IMR-90 (cell line): ENCODE data around the gene CCP110. TPM values are rescaled to one million over a fixed set of nuclear protein-coding genes. Genes with fewer than 3 reads are reported as not detected.

Source experiments
- ATAC-seq: fragments of 200-7000 bp; cut with Tn5 transposase; 2 replicates; pipeline ENCODE4 v1.9.1; 2020; ENCODE audit warnings: low read depth, mild to moderate bottlenecking, moderate library complexity
- BruUV-seq: library from RNA; stranded (reverse); fragments of 400-500 nt; replicated peaks from 2 replicates; lab custom pipeline; 2021; lab: Mats Ljungman, UMichigan
- CTCF ChIA-PET: fragments of 300-600 bp; formaldehyde crosslinking; extraction: SDS; loops from one replicate; lab custom pipeline; 2021; ENCODE audit warnings: antibody characterized with exemption; lab: Yijun Ruan, JAX
- POLR2A ChIA-PET: fragments of 300-600 bp; sonication (Branson Sonifier 250); formaldehyde crosslinking; loops from one replicate; lab custom pipeline; 2022; ENCODE audit warnings: antibody characterized with exemption; ENCODE audit not compliant: unreplicated experiment; lab: Charles Lee
- DNase-seq: peaks from one replicate; pipeline ENCODE4 v3.0.0; 2013
- H2AFZ ChIP-seq: replicated peaks from 2 replicates; pipeline ENCODE3; 2013; ENCODE audit warnings: low read length, mild to moderate bottlenecking; ENCODE audit not compliant: poor library complexity
- H2AK5ac ChIP-seq: 2 replicates; pipeline ENCODE4 v1.6.1; 2013; ENCODE audit warnings: low read depth, low read length, inconsistent platforms
- H2AK9ac ChIP-seq: replicated peaks from 2 replicates; pipeline ENCODE3; 2013; ENCODE audit warnings: mild to moderate bottlenecking, low read depth, low read length, moderate library complexity; ENCODE audit not compliant: poor library complexity
- H2BK120ac ChIP-seq: 2 replicates; pipeline ENCODE4 v1.6.1; 2013; ENCODE audit warnings: low read depth, low read length, inconsistent platforms
- H2BK15ac ChIP-seq: 3 replicates; pipeline ENCODE4 v1.6.1; 2013; ENCODE audit warnings: low read depth, low read length, inconsistent platforms
- H2BK20ac ChIP-seq: 2 replicates; pipeline ENCODE4 v1.6.1; 2013; ENCODE audit warnings: low read depth, mild to moderate bottlenecking, inconsistent platforms, low read length, moderate library complexity
- H2BK5ac ChIP-seq: 2 replicates; pipeline ENCODE4 v1.6.1; 2013; ENCODE audit warnings: mild to moderate bottlenecking, low read depth, low read length, inconsistent platforms; ENCODE audit not compliant: poor library complexity, severe bottlenecking
- H3K14ac ChIP-seq: replicated peaks from 2 replicates; pipeline ENCODE4 v1.6.1; 2013; ENCODE audit warnings: low read depth, low read length, inconsistent platforms
- H3K18ac ChIP-seq: 2 replicates; pipeline ENCODE4 v1.6.1; 2013; ENCODE audit warnings: low read depth, low read length, control low read depth
- H3K23ac ChIP-seq: 2 replicates; pipeline ENCODE4 v1.6.1; 2013; ENCODE audit warnings: low read depth, low read length, inconsistent platforms
- H3K27ac ChIP-seq: 2 replicates; pipeline ENCODE4 v1.5.1; 2013; ENCODE audit warnings: mild to moderate bottlenecking, control low read depth, low read length; ENCODE audit not compliant: insufficient read depth
- H3K27me3 ChIP-seq: 2 replicates; pipeline ENCODE4 v1.6.1; 2013; ENCODE audit warnings: low read length; ENCODE audit not compliant: control insufficient read depth, insufficient read depth
- H3K36me3 ChIP-seq: 2 replicates; pipeline ENCODE4 v1.6.1; 2013; ENCODE audit warnings: low read length, mixed read lengths; ENCODE audit not compliant: control insufficient read depth, insufficient read depth
- H3K4ac ChIP-seq: 2 replicates; pipeline ENCODE4 v1.6.1; 2013; ENCODE audit warnings: low read depth, low read length, inconsistent platforms
- H3K4me1 ChIP-seq: 2 replicates; pipeline ENCODE4 v1.6.1; 2013; ENCODE audit warnings: low read length, mixed read lengths; ENCODE audit not compliant: control insufficient read depth, insufficient read depth
- H3K4me2 ChIP-seq: 2 replicates; pipeline ENCODE4 v1.6.1; 2013; ENCODE audit warnings: low read depth, mild to moderate bottlenecking, control low read depth, low read length, moderate library complexity
- H3K4me3 ChIP-seq: 2 replicates; pipeline ENCODE4 v1.5.1; 2013; ENCODE audit warnings: low read depth, mild to moderate bottlenecking, control low read depth, low read length, moderate library complexity; ENCODE audit not compliant: insufficient read depth
- H3K56ac ChIP-seq: 2 replicates; pipeline ENCODE4 v1.6.1; 2013; ENCODE audit warnings: low read length, inconsistent platforms; ENCODE audit not compliant: insufficient read depth; ENCODE audit errors: extremely low read depth
- H3K79me1 ChIP-seq, 2 experiments: 2 replicates each; pipeline ENCODE4 v1.6.1; 2013; ENCODE audit warnings: low read length in 2 of 2, inconsistent platforms in 1 of 2, low read depth in 1 of 2
- H3K9ac ChIP-seq: 2 replicates; pipeline ENCODE4 v1.6.1; 2013; ENCODE audit warnings: low read depth, low read length, control low read depth
- H3K9me1 ChIP-seq: 2 replicates; pipeline ENCODE4 v1.6.1; 2013; ENCODE audit warnings: low read length, inconsistent platforms; ENCODE audit not compliant: insufficient read depth
- H3K9me3 ChIP-seq: 2 replicates; pipeline ENCODE4 v1.6.1; 2013; ENCODE audit warnings: low read length; ENCODE audit not compliant: control insufficient read depth, insufficient read depth
- H4K20me1 ChIP-seq: 2 replicates; pipeline ENCODE4 v1.6.1; 2013; ENCODE audit warnings: low read length, inconsistent platforms; ENCODE audit not compliant: insufficient read depth
- H4K5ac ChIP-seq: 2 replicates; pipeline ENCODE4 v1.6.1; 2013; ENCODE audit warnings: mild to moderate bottlenecking, low read depth, low read length, control low read depth
- H4K8ac ChIP-seq, 2 experiments: 2 replicates each; pipeline ENCODE4 v1.6.1; 2013; ENCODE audit warnings: low read depth in 2 of 2, low read length in 2 of 2, control low read depth in 1 of 2, inconsistent platforms in 1 of 2
- H4K91ac ChIP-seq: 2 replicates; pipeline ENCODE4 v1.6.1; 2013; ENCODE audit warnings: low read depth, low read length, inconsistent platforms; ENCODE audit not compliant: insufficient read depth
- BHLHE40 ChIP-seq: fragments of 150-350 bp; IDR thresholded peaks from 2 replicates; pipeline ENCODE4 v1.6.1; 2016; ENCODE audit warnings: mild to moderate bottlenecking, low read depth, low read length
- CHD1 ChIP-seq: IDR thresholded peaks from 2 replicates; pipeline ENCODE4 v1.6.1; 2012; ENCODE audit warnings: low read depth, low read length, improper control_type of control experiment
- WGBS, 2 experiments: methylation state at CpG; one replicate each; pipeline versions ENCODE4 v1.1.5 to v1.1.7; 2013; ENCODE audit warnings: missing lambda C conversion rate in 2 of 2; ENCODE audit not compliant: insufficient read length in 1 of 2; ENCODE audit errors: extremely low coverage in 2 of 2; 5-methylcytosine and 5-hydroxymethylcytosine counted together
- dilution Hi-C: fragments of 300-500 bp; cut with HindIII; formaldehyde crosslinking; loops from one replicate; pipeline ENCODE4 v1.14.3; 2018; ENCODE audit warnings: low sequenced_read_pairs; ENCODE audit not compliant: unreplicated experiment
- in situ Hi-C: fragments of 300-500 bp; cut with MboI; formaldehyde crosslinking; loops from 3 replicates; pipeline ENCODE4 v1.14.3; 2019; ENCODE audit warnings: low sequenced_read_pairs, inconsistent platforms, mixed read lengths
- intact Hi-C: fragments of 100-400 bp; cut with micrococcal nuclease; formaldehyde crosslinking; loops from 2 replicates; pipeline ENCODE4 v1.10.0; 2022
- polyA plus RNA-seq, 3 experiments: library from polyadenylated mRNA; depleted of rRNA; stranded (reverse); fragments of >200 nt; gene quantifications; 2 replicates each; pipeline ENCODE4 v1.2.3, GENCODE V29; 2012; ENCODE audit warnings: low replicate concordance in 1 of 3
- total RNA-seq: library from RNA; depleted of rRNA; stranded (reverse); fragments of >200 nt; gene quantifications from 2 replicates; pipeline ENCODE4 v1.2.3, GENCODE V29; 2012

Gene CCP110
- total and polyA plus RNA-seq, 2 of the 4 experiments (the other 2 are of a cell fraction), result 4.7 to 7.7 TPM

- H3K9ac ChIP-seq, result no peak overlapping the region
- no peaks in the 10 kb centered on the region for H4K20me1 ChIP-seq
- H3K56ac ChIP-seq, result no peak overlapping the region
- BruUV-seq, result no TSS peak
- no peak overlapping the region for H2BK15ac ChIP-seq
- no peak overlapping the region for H3K4me2 ChIP-seq
- ChIA-PET CTCF (no interaction called here), POLR2A (no interaction called here)
- H2BK120ac ChIP-seq, result no peak overlapping the region
- H3K4me3 ChIP-seq, result no peak overlapping the region
- H3K18ac ChIP-seq, result no peak overlapping the region
- no peak overlapping the region for H3K23ac ChIP-seq
- WGBS, 2 experiments, result no CpG with 5 or more reads among the region's 3 CpGs
- no peaks in the 10 kb centered on the region for H3K9me1 ChIP-seq
- H3K4ac ChIP-seq, result no peak overlapping the region
- no peak overlapping the region for H3K14ac ChIP-seq
- no peaks in the 10 kb centered on the region for H3K27me3 ChIP-seq
- no peaks in the 10 kb centered on the region for H3K79me1 ChIP-seq
- no peak overlapping the region for H4K91ac ChIP-seq
- dilution Hi-C loops (no loop called here), in situ Hi-C loops (no loop called here), intact Hi-C loops (no loop called here)
- peaks cover 25% of the 10 kb centered on the region for H3K36me3 ChIP-seq
- no peak overlapping the region for H3K27ac ChIP-seq
- no peak for ATAC-seq
- no peak overlapping the region for H2BK5ac ChIP-seq
- no peak for TF ChIP-seq CHD1
- TF ChIP-seq BHLHE40, result no peak
- H2AFZ ChIP-seq, result no peak overlapping the region
- H3K4me1 ChIP-seq, result no peaks in the 10 kb centered on the region
- H4K5ac ChIP-seq, result no peak overlapping the region
- H3K9me3 ChIP-seq, result no peaks in the 10 kb centered on the region
- H2AK9ac ChIP-seq, result no peak overlapping the region
- no peak overlapping the region for H2BK20ac ChIP-seq
- no peak for DNase-seq
- H2AK5ac ChIP-seq, result no peak overlapping the region
- no peak overlapping the region for H4K8ac ChIP-seq
These were observed 24.3 kb upstream of the CCP110 start for GRCh38 chr16:19499481-19499880.
